ENCODE data around the gene RAP1A.

The RAP1A gene

GRCh38 chr1:111720977-111721786, 101.6 kb downstream of the RAP1A start:
- DNase-seq = no peak

GRCh38 chr1:111723091-111723806, 103.7 kb downstream of the RAP1A start:
- no peak for DNase-seq

- no peak for DNase-seq
These were observed 104.3 kb downstream of the RAP1A start for GRCh38 chr1:111723871-111724270.

- no peak for DNase-seq
These were observed 105.6 kb downstream of the RAP1A start for GRCh38 chr1:111725192-111725591.

GRCh38 chr1:111727056-111727455, 107.5 kb downstream of the RAP1A start:
- no peak for DNase-seq

DNA sequence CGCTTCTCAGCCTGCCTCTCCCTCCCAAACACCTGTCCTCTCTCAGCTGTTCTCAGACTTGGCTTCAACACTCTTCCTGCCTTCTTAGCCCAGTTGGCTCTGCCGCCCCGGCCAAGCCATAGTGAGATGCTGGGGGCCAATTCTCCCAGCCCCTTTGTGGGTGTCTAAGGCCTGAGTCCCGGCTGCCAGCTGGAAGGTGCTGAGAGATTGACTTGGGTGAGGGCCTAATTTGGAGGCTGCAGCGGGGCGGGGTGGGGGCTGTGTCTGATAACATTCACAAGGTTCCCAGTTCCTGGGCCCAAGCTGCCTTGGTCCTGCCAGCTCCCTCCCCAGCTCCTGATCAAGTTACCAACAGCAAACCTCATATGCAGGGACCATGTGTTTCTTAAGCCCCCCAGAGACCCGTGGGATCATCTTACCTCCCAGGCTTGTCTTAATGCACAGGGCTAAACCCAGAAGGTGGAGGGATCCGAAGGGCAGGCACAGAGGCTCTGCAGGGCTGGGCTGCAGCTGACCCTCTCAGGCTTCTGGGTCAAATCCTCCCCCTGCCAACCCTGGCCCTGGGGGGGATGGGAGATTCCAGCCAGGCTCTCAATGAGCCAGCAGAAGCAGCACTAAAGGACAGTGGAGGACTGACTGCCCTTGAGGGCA, 109.8 kb downstream of the RAP1A start:
- DNase-seq = no peak

DNA sequence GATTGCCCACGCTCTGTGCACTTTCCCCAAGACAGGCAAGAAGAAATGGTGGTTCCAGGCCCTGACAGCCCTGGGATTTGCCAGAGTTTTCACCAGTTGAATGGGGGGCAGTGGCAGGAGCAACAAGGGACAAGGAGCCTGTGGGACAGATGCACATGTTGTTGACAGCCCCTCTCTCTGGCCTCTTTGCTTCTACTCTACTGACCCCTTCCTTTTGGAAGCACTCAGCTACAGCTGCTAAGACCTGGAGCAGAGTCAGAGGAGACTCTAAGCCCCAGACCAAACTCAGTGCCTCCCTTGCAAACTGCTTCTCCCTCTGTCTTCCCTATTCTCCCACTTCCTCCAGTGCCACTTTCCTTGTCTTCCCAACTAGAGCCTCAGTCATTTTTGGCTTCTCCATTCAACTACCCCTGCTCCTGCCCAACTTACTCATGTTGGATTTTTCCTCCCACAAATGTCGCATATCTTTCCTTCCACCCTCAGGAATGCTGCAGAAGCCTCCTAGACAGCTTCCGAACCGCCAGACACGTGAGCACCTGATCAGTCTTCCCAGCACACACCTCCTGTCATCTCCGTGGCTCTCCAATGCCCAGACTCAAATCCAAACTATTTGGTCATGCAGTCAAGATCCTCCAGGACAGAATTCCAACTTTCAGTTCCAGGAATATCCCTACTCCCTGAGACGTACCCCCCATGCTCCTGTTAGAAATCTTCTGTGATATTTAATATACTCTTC, 110.5 kb downstream of the RAP1A start:
- DNase-seq = no peak

GRCh38 chr1:111730706-111731105, 111.1 kb downstream of the RAP1A start:
- DNase-seq = no peak

- no peak for DNase-seq
These were observed 112.4 kb downstream of the RAP1A start for GRCh38 chr1:111731956-111732355.

- no peak for DNase-seq
These were observed 113.1 kb downstream of the RAP1A start for GRCh38 chr1:111732718-111733117.

GRCh38 chr1:111733183-111733991, 113.8 kb downstream of the RAP1A start:
- peak; percentile 64 for DNase-seq

GRCh38 chr1:111733992-111734341, 114.4 kb downstream of the RAP1A start:
- DNase-seq = no peak

DNA sequence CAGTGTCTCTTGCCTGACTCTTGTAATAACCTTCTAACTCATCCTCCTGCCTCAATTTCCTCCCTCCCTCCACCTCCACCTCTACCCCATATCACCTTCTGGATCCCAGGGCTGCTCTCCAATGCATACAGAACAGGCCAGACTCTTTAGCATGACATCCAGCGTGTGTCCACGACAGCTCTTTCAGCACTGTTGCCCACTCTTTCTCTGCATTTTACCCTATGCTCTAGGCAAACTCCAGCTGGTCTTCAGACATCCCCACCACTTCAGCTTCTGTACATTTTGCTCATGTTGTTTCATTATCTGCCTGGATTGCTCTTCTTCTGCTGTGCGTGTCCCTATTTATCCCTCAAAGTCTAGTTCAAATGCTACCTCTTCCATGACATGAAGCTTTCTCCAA, 114.8 kb downstream of the RAP1A start:
- no peak for DNase-seq

DNA sequence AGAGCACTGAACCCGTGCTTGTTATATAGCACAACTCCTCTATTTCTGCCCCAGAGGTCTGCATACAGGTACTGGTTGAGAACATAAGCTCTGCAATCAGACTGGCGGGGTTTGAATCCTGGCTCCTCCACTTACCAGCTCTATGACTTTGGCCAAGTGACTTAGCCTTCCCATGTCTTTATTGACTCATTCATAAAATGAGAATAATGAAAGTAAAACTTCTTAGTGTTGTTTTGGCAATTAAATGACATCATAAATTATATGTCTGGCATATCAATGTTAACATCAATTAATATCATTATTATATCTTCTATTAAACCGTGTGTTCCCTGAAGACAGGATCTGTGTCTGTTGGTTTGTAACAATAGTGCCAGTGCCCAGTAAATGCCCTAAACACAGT, 115.3 kb downstream of the RAP1A start:
- DNase-seq = no peak

GRCh38 chr1:111735321-111735720, 115.7 kb downstream of the RAP1A start:
- DNase-seq = no peak

- DNase-seq = no peak
These were observed 116.4 kb downstream of the RAP1A start for GRCh38 chr1:111735858-111736544.

- no peak for DNase-seq
These were observed 117.1 kb downstream of the RAP1A start for GRCh38 chr1:111736548-111737215.

DNA sequence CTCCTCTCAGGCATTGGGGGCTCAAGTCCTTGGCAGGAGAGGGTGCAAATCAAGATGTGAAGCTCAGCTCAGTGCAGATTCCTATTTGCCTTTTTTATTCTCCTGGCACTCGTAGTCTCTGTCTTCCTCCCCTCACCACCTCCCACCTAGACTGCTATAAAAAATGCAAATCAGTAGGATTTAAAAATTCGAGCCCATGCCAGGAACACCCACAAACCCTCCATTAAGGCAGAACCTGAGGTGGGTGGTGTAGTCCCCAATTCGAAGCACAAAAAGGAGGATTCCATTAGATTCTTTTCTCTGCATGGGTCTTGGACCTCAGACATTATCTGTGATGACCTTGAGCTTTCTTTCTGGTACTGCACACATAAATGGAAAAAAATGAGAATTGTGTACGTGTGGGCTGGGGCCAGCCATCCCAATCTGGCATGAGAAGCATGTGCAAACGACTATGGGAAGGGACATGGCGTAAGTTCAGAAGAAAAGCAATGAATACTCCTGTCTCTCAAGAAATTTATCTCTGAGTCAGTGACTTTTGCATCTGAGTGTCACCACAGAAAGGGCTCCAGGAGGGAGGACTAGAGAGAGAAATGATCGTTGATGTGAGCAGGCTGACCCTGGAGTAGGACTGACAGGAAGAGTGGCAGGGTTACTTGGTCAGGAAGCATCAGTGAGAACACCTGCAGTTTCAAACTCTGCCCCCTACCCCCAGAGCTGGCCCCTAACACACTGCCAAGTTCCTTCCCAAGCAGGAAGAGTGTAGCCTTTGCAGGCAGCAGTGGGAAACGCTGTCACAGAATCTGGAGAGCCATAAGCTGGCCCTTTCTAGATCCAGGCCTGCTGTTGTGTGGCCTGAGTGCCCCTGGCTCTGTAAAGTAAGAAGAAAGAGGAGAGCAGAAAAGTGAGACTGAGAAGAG, 117.9 kb downstream of the RAP1A start:
- DNase-seq = no peak

- no peak for DNase-seq
These were observed 118.5 kb downstream of the RAP1A start for GRCh38 chr1:111738133-111738435.

All from NCI-H226 (cell line).